GM20431 (cell line): ENCODE results near the gene SIRPD.

Source experiments
- in situ Hi-C: fragments of 300-500 bp; cut with MseI, MboI; formaldehyde crosslinking; loops from one replicate; pipeline ENCODE4 v1.15.0; 2020; ENCODE audit warnings: low sequenced_read_pairs; ENCODE audit not compliant: unreplicated experiment

Gene SIRPD

DNA sequence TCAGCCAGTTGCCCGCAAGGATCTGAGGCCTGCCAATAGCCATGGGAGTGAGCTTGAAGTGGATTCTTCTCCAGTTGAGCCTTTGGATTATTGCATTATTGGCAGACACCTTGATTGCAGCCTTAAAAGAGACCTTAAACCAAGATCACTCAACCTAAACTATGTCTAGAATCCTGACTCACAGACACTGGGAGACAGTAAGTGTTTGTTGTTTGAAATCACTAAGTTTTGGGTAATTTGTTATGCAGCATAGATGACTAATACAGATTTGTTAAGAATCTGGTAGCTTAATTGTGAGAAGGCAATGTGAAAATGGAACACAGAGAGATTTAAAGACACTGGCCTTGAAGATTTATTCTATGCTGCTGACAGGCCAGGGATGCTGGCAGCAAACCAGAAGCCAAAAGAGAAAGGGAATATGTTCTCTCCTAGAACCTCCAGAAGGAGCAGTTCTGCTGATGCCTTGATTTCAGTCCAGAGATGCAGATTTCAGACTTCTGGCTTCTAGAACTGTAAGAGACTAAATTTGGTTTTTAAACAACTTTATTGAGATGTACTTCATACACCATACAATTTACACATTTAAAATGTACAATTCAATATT is 17.6 kb downstream of the SIRPD start:
- in situ Hi-C loops = no loop called here

DNA sequence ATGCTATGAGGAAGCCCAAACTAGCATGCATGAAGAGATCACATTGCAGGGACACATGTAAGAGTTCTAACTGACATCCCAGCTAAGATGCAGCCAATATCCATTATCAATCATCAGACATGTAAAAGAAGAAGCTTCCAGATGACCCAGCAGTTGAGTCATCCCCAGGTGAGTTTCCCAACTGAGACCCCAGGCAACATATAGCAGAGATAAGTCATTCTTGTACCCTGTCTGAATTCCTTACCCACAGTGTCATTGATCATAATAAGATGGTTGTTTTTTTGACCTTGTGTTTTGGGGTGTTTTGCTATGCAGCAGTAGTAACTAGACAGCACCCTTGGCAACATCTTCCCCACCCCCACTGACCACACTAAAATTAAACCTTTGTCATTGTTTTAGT is 18.9 kb downstream of the SIRPD start:
- in situ Hi-C loops = no loop called here

DNA sequence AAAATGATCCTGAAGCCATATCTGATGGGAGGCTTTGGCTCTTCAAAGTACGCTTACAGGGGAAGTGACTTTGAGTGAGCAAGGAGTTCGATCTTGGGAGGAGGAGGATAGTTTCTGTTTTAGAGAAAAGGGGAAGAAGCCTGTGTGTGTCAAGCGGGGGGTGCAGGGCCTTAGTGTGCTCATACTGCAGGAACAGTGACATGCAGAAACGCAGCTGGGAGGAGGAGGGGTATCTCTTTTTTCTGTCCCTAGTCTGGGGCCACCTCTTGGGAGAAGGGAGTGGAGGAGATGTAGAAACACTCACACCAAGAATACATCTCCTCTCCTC is 19.8 kb downstream of the SIRPD start:
- in situ Hi-C loops = no loop called here

DNA sequence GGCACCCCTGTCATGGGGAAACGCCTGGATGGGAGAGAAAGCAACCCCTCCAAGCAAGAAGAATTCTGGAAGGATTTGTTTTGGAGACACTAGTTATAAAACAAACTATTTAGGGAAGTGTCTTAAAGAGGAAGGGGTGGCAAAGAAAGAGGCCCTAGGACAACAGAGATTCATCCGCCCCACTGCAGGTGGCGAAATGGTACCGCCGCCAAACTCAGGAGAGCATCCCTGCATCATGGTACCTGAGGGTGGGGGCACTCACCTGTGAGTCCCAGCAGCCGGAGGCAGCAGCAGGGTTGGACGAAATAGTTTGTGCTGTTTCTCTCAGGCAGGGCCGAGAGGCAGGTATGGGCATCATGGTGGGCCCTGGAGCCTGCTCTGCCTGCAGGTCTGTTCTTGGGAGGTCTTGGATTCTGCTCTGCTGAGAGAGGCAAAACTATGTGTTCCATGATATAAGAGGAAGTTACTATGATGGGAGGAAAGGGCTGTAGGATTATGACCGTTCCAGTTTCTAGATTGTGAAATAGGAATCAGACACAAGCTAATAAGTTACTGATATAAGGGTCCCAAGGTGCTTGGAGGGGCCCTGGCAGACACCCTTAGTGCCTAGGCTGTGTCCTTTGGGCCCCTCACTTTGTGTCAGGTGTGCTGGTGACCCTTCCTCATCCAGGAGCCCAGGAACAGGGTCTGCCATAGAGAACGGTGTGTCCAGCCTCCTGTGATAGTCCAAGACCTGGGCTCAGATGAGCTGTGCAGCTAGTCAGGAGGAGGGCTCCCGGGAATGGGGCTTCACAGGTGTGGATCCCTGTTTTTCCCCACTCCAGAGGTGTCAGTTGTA is 20.4 kb downstream of the SIRPD start:
- in situ Hi-C loops = no loop called here

DNA sequence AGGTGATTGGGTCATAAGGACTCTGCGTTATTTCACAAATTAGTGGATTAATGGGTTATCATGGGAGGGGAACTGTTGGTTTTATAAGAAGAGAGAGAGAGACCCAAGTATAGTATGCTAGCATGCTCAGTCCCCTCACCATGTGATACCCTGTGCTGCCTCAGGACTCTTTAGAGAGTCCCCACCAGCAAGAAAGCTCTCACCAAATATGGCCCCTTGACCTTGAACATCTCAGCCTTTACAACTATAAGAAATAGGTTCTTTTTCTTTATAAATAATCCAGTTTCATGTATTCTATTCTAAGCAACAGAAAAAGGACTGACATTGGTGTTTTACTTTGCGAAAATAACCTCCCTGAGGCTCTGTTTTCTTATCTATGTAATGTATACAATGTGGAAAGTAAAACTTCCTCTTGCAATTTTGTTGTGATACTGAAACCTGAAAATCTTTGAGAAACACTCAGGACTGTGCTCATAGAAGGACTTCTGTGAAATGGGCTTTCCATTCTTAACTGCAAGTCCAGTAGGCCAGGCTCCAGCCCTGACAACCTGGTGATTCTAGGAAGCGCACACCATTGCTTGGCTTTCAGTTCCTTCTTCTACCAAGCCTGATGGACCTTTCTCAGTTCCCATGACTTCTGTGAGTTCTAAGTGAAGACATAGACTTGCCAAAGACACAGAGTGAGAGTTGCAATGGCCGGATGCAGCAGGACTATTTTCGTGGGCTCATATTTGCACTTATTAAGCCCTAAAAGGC is 21.9 kb downstream of the SIRPD start:
- in situ Hi-C loops = no loop called here

DNA sequence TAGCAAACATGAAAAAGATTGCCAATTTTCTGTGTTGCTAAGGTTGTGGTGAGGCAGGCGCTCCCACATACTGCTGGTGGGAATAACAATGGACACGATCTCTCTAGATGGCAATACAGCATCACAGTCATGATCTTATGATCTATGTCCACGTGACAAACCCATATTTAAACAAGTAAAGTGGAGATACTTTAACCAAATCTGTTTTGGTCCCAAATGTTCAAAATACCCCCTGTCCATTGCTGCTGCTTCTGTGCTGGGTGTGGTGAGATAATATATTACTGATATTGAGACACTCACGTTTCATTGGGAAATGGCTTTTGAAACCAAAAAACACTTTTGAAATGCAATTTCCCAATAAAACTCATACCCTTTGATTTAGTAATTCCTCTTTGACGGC is 23.0 kb downstream of the SIRPD start:
- in situ Hi-C loops = no loop called here

DNA sequence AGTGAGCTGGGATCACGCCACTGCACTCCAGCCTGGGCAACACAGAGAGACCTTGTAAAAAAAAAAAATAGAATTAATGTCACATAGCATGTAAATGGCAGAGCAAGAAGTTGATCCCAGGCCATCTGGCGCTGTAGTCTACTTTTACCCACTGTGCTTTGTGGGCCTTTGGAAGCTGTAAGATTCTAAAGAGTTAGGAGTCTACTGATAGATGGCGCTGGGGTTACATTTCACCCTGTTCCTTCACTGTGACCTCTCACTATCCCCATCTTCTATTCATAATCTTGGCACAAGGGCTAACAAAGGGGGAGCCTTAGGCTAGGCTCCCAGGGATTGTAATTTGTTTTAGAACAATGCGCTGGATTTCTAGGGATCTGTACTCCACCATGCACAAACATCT is 24.4 kb downstream of the SIRPD start:
- in situ Hi-C loops = no loop called here

DNA sequence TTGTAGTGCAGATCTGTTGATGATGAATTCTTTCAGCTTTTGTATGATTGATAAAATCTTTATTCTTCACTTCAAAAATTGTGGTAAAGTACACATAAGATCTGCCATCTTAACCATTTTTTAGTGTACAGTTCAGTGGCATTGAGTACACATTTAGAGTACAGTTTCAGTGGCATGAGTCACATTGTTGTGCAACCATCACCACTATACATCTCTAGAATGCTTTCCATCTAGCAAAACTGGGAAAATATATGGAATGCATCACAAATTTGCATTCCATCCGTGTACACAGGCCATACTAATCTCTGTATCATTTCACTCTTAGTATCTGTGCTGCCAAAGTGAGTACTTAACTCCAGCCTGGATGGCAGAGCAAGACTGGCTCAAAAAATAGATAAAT is 28.7 kb downstream of the SIRPD start:
- in situ Hi-C loops = no loop called here

DNA sequence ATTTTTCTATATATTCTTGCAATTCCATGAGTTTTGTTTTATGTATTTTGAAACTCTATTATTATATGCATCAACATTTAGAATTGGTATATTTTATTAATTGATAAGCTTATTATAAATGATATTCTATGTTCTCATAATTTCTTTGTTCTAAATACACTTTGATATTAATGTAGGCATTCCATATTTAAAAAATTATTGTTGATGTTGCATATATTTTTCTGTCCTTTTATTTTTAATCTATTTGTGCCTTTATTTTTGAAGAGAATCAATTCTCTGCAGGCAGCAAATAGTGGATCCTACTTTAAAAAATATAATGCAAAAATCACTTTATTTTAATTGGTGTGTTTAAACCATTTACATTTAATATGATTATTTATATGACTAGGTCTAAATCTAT is 29.6 kb downstream of the SIRPD start:
- in situ Hi-C loops = no loop called here

DNA sequence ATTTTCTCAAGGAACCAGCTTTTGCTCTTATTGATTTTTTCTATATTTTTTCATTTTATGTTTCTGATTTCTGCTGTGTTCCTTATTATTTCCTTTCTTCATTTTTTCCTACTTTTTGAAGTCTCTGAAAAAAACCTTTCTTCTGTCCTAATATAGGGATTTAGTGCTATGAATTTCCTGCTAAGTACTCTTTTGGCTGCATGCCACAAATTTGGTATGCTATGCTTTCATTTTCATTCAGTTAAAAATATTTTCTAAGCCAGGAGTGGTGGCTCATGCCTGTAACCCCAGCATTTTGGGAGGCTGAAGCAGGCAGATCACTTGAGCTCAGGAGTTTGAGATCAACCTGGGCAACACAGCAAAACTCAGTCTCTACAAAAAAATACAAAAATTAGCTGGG is 30.6 kb downstream of the SIRPD start:
- in situ Hi-C loops = no loop called here

DNA sequence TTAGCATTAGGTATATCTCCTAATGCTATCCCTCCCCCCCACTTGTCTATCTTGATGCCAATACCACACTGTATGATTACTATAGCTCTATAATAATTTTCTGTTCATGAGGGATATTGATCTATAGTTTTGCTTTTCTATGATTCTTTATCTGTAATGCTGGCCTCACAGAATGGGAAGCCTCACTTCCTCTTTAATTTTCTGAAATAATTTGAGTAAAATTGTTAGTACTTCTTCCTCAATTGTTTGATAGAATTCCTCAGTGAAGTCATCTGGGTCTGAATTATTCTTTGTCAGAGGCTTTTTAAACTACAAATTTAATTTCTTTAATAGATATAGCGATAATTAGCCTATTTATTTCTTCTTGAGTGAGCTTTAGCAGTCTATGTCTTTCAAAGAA is 31.2 kb downstream of the SIRPD start:
- in situ Hi-C loops = no loop called here

DNA sequence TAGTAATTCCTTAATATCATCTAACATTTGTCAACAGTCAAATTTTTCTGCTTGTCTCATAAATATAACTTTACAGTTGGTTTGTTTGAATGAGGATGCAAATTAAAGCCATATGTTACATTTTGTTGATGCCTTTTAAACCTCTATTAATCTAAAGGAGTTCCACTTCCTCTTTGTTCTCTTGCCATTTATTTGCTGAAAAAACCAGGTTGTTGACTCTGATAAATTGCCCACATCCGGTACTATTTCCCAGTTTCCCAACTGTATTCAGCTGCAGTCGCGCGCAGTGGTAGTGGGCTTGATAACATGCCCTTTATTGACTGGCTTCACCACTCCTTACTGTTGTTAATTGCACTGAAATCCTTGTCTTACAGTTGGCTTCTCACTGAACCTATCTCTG is 33.5 kb downstream of the SIRPD start:
- in situ Hi-C loops = loop anchor here (25.0 kb wide), 1 partner anchor 238 kb away; no protein-coding TSS in a partner anchor

DNA sequence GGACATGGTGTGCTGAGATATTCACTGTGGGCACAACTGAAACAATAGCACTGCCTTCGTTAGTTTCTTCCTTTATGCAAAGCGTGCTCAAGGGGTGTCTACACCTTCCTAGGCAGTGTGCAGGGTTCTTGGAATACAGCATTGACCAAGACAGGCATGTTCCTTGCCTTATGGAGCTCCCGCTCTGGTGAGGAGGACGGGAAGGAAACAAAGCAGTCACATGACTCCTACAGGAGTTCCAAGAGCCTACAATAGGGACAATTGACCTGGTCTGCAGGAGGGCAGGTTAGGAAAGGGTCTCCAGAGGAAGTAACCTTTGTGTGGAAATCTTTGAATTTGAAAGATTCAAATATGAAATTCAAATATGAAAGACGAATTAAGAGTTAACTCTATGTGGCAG is 40.5 kb downstream of the SIRPD start:
- in situ Hi-C loops = loop anchor here (25.0 kb wide), 1 partner anchor 245 kb away; no protein-coding TSS in a partner anchor

DNA sequence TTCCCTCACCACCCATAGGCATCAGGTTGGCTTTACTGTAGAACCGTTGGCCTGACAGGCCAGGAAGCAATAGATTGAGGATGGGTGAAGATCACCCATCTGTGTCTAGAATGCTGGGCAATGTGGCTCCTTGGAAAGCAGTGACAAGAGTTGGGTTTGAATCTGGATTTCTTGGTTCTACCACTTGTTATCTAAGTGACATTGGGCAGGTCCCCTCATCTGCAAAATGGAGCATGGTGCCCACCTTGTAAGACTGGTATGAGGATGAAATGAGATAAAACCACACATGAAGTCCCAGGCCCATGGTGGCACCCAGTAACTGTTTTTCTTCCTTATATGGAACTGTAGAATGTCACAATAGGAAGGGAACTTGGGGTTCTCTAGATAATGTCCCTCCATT is 43.7 kb downstream of the SIRPD start:
- in situ Hi-C loops = loop anchor here (25.0 kb wide), 1 partner anchor 248 kb away; no protein-coding TSS in a partner anchor

DNA sequence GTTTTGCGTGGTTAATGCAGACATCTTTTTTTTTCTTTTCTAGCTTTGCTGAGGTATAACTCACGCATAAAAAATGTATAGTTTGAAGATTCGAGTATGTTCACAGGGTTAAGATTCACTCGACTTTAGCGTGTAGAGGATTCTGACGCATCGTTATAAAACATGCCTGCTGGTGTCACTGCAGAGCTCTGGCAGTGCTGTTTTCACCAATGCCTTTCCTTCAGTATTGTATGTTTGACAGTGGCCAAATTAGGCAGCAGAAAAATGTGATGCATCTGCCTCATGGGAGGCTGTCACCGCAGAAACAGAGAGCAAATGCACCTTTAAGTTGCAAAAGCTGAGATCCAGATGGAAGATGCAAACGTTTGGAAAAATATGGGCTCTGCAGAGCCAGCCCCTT is 48.3 kb downstream of the SIRPD start:
- in situ Hi-C loops = loop anchor here (25.0 kb wide), 1 partner anchor 253 kb away; no protein-coding TSS in a partner anchor

DNA sequence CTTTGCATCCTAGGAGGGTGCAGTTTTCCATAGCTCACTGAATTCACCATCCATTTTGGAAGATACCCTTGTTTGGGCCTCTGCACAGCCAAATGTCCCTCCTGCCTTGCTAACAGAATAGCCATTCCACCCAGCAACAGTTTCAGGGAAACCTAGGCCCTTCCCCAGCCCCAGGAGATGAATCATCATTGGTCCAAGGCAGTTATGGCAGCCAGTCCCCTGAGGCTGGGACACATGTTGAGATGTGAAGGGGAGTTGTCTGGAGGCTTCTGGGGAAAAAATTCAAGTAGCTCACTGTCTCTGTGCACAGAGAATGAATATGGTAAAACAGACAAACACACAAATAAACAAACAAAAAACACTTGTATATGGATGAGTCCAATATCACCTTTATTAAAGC is 48.9 kb downstream of the SIRPD start:
- in situ Hi-C loops = loop anchor here (25.0 kb wide), 1 partner anchor 254 kb away; no protein-coding TSS in a partner anchor

DNA sequence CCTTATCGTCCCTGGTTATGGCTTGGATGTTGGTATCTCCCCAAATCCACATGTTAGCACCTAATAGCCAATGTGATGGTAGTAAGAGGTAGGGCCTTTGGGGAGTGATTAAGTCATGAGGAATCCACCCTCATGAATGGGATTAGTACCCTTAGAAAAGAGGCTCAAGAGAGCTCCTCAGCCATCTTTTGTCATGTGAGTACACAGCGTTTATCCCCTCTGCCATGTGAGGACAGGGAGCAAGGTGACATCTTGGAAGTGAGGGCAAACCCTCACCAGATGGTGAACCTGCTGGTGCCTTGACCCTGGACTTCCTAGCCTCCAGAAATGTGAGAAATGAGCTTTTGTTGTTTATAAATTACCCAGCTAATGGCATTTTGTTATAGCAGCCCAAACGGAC is 50.2 kb downstream of the SIRPD start:
- in situ Hi-C loops = loop anchor here (25.0 kb wide), 1 partner anchor 255 kb away; no protein-coding TSS in a partner anchor

DNA sequence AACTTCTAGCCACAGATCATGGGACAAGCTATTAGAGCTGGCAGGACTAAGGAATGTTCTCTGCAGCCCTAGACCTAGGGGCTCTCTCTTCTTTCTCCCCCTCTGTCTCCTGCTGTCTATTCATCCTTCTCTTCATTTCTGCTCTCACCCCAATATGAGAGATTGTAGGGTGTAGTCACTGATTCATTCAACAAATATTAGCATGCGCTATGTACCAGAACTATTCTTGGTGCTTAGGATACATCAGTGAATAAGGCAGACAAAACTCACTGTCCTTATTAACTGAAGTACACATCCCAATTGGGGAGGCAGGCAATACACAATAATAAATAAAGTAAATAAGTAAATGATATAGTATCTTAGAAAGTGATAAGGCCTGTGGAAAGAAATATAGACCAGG is 51.6 kb downstream of the SIRPD start:
- in situ Hi-C loops = loop anchor here (25.0 kb wide), 1 partner anchor 256 kb away; no protein-coding TSS in a partner anchor

DNA sequence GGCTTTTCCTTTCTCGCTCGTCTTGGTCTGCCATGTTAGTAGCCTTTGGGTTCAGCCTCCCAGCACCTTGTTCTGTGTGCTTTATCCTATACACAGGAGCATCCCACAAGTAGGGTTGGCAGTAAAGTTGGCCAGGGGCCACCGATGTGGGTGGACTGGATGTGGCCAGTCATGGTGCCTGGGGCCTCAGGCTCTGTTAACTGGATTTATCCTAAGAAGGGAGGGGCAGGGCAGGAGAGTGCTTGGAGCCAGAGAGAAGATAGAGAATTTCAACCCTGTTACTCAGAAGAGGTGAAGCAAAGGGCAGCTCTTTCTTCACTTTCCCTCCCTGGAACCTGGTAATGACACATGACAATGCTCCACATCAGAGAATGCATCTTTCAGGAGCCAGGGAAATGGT is 52.1 kb downstream of the SIRPD start:
- in situ Hi-C loops = loop anchor here (25.0 kb wide), 1 partner anchor 257 kb away; no protein-coding TSS in a partner anchor

DNA sequence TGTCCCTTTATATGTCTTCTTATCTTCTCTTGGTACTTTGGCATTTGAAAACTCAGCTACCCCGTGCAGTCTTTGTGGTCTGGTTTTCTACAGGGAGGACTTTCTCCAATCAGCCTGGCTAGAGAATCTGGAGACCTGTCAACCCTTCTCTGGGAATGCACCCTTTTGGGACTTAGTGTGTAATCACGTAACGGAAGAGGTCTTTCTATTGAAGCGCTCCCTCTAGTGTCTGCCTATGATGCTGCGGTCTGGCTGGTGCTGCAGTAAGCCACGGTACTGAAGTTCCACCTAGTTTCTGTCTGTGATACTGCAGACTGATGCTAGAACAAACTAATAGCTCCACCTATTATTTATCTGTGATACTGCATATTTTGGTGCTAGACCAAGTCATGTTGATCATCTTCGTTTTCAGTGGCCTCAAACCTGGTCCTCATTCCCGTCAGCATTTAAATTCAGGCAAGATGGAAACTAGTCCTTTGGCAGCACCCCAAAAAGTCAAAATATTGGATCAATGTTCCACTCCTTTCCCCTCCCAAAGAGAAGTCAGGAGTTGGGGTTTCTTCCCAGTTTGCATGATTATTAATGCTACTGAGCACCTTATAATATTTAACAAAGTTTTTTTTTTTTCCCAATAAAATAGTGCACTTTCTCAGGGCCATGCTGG is 53.8 kb downstream of the SIRPD start:
- in situ Hi-C loops = loop anchor here (25.0 kb wide), 1 partner anchor 259 kb away; no protein-coding TSS in a partner anchor
